Activated naive CD4-positive, alpha-beta T cell treated with Interleukin-2 at 50 U/mL for 16 hours (primary cell): Measurements from ENCODE around the gene PLCB4.
"Not testable (repeated sequence)": the region's sequence is repeated elsewhere in the genome, so short reads cannot be mapped to it uniquely, and the experiment has no call there.

ENCODE experiments used
- DNase-seq: peaks from one replicate; pipeline ENCODE4 v3.0.0-alpha.2; 2020

Gene PLCB4

GRCh38 chr20:9068841-9069663, at the start of gene PLCB4:
Gene PLCB4 (plus strand): TSS chr20:9069087. CDS start chr20:9307815, 238,728 bp downstream.
- DNase-seq: no peak

GRCh38 chr20:9019833-9020232, 49.1 kb upstream of the PLCB4 start:
- DNase-seq: no peak

DNA sequence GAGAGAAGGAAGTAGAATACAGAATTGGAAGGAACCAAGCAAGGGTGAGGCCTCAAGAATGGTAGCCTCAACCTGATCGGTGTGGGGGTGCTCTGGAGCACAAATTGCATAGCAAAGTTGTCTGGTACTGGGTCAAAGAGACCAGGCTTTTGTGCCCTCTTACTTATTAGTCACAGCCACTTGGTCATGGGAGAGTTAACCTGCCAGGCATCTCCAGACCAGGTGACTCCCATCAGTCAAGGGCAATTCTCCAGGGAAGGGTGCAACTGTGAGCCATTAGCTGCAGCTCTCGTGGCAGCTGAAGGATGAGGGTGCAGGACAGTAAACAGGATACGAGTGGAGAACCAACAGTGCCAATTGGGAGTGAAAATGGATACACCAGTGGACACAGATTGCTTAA, 47.7 kb upstream of the PLCB4 start:
- DNase-seq: no peak

- DNase-seq: no peak
These were observed 47.2 kb upstream of the PLCB4 start for GRCh38 chr20:9021699-9022098.

DNA sequence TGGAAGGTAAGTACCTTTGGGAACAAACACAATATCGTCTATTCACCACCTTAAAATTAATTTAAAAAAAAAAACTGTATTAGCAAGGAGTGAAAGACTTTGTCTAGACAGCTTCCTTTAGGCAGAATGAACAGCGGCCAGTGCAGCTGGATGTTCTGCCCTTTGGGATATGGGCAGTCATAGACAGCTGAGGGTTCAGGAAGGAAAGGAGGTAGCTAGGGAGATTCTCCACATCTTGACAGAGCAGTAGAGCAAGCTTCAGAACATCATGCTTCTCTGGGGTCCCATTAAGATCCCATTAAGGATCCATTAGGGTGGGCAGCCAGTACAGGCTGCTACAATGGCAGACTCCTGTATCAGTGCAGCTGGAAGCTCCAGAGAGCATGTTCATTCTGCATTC, 46.5 kb upstream of the PLCB4 start:
- no peak for DNase-seq

DNA sequence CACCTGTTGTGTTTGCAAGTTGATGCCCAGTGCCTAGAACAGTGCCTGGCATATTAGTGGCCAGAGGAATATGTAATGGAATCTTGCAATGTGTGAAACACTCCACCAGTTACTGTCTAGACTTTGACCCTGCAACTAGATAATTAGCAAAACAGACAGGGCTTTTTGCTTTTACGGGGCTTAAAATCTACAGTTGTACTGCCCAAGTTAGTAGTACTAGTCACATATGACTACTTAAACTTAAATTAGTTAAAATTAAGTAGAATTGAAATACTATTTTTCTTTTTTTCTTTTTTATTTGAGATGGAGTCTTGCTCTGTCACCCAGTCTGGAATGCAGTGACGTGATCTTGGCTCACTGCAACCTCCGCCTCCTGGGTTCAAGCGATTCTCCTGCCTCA, 44.3 kb upstream of the PLCB4 start:
- no peak for DNase-seq

GRCh38 chr20:9025011-9025410, 43.9 kb upstream of the PLCB4 start:
- no peak for DNase-seq

DNA sequence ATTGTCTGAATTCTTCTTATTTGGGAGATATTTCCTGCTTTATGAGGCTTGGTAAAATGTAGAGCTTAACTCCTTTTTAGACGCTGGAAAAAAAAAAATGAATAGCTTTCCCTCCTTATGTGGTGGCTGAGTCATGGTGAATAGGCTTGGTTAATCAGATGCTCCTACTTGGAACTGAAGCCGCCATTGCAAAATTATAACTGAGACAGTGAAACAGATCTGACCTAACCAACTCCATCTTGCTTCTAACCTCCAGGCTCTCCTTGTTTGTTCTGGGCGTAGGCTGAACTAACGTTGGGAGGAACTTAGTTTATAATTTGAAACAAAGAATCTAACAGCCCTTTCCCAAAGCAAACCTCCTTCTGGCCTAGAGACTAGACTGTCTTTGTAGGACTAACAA, 43.2 kb upstream of the PLCB4 start:
- DNase-seq: no peak

DNA sequence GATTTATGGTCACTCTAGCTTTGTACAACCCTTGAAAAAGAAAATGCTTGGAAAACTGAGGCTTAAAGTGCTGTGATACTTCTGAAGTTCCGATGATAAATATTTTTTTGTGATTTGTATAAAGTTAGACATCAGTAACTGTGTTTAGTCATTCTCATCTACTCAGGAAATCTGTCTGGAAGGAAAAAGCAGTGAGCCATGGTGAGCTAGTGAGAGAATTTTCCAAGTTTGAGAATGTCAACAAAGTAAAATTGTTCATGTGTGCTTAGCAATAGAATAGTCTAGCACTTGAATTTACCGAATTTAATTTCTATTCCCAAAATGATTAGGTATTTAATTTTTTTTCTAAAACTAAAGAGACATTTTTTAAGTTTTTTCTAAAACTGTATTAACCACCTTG, 41.3 kb upstream of the PLCB4 start:
- no peak for DNase-seq

GRCh38 chr20:9028419-9028818, 40.5 kb upstream of the PLCB4 start:
- DNase-seq: no peak

GRCh38 chr20:9031991-9032390, 36.9 kb upstream of the PLCB4 start:
- DNase-seq: no peak

- no peak for DNase-seq
These were observed 36.1 kb upstream of the PLCB4 start for GRCh38 chr20:9032758-9033157.

DNA sequence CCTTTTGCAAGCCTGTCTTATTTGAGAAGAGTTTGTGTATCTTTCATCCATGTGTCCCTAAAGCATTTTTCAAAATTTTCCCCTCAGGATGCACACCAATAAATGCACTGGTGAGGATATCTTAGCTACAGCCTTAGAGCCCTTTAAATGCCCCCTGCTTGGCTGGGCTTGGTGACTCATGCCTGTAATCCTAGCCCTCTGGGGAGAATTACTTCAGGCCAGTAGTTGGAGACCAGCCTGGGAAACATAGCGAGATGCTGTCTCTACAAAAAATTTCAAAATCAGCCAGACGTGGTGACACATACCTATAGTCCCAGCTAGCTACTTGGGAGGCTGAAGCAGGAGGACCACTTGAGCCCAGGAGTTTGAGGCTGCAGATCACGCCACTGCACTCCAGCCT, 33.8 kb upstream of the PLCB4 start:
- DNase-seq: no peak

- no peak for DNase-seq
These were observed 32.3 kb upstream of the PLCB4 start for GRCh38 chr20:9036593-9036992.

GRCh38 chr20:9038791-9039535, 29.9 kb upstream of the PLCB4 start:
- DNase-seq: no peak

DNA sequence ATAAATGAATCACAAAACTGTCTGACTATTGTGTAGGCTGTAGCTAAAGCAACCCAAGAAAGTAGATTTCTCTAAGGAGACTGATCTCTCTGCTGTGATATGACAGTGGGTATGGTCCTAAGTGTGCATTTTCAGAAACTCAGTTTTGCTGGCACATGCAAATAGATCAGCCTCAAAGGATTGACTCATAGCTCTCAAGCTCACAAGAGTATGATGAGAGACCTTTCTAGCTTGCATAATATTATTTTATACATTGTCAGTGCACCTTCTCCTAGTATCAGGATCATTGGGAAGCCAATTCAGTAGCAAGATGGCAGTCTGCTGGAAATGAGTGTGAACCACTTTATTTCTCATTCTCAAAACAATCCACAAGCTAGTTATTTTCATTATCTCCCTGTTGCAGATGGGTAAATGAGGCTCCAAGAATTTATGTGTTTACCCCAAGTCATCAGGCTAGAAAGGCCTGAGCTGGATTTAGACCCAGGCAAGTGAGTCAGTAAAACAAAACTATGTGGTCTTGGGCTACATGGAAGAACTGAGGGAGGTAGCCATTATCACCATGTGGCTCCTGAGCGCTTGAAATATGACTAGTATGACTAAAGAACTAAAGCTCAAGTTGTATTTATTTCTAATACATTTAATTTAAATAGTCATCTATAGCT, 27.9 kb upstream of the PLCB4 start:
- no peak for DNase-seq

DNA sequence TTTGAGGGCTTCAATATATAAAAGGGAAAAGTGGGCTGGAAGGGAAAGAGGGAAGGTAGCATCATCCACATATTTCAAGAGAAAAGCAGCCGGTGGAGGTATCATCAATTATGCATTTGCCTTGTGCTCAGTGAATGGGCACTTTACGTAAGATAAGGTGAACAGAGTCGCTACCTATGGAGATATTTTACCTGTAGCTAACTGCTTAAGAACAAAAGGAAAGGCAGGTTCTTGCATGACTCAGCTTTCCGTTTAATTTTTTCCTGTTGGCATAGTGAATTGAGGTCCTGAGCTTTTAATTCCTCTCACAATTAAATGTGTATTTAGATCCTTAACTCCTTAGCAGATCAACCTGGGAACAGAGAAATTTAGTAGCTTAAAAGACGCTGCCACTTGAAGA, 25.5 kb upstream of the PLCB4 start:
- no peak for DNase-seq

DNA sequence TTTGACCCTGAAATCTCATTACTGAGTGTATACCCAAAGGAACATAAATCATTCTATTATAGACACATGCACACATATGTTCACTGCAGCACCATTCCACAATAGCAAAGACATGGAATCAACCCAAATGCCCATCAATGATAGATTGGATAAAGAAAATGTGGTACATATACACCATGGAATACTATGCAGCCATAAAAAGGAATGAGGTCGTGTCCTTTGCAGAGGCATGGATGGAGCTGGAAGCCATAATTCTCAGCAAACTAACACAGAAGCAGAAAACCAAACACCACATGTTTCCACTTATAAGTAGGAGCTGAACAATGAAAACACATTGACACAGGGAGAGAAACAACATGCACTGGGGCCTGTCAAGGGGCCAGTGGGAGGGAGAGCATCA, 21.0 kb upstream of the PLCB4 start:
- not testable (repeated sequence) for DNase-seq

GRCh38 chr20:9051508-9051907, 17.4 kb upstream of the PLCB4 start:
- DNase-seq: no peak

DNA sequence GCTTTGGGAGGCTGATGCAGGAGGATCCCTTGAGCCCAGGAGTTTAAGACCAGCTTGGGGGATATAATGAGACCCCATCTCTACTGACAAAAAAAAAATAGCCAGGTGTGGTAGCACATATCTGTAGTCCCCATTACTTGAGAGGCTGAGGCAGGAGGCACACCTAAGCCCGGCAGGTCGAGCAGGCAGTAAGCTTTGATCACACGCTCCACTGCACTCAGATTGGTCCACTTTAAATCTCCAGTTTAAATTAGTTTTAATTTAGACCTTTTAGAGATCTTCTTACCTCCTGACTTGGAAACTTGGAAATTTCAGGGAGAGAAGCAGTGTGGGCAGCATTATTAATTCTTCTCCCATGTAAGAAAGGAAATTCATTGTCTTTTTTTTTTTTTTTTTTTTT, 16.8 kb upstream of the PLCB4 start:
- no peak for DNase-seq

DNA sequence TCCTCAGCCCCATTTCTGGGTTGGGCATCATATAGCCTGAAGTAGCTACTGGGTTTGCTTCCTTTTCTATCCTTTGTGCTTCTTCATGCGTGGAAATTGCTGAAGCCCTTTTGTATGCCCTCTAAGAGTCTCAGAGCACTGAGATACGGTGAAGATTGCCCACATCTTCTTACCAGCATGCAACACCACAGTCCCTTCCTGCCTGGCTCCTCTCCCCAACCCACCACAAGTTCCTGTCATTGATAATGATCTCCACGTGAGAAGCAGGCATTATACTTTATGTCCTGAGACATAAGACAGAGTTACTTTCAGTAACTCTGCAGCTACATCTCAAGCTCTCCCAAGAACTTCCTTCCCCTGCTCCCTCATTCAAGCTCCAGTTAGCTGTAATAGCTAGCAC, 15.8 kb upstream of the PLCB4 start:
- no peak for DNase-seq

DNA sequence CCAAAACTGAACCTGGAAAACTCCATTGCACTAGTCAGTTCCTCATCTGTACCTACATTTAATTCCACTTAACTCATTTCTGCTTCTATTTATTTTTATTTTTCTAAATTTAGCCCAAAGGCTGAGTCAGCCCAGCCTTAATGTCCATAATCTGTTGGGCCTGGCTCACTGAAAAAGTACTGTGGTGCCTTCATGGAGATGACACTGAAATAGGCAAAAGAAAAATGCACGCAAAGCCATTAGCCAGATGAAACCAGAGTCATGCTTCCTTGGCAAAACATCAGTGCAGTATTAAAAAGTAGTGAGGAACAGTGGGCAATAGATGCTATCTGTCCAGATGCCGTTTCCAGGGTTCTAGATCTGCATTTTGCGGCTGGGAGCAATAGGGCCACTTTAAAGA, 14.7 kb upstream of the PLCB4 start:
- DNase-seq: no peak

- DNase-seq: no peak
These were observed 9.0 kb upstream of the PLCB4 start for GRCh38 chr20:9059931-9060330.

DNA sequence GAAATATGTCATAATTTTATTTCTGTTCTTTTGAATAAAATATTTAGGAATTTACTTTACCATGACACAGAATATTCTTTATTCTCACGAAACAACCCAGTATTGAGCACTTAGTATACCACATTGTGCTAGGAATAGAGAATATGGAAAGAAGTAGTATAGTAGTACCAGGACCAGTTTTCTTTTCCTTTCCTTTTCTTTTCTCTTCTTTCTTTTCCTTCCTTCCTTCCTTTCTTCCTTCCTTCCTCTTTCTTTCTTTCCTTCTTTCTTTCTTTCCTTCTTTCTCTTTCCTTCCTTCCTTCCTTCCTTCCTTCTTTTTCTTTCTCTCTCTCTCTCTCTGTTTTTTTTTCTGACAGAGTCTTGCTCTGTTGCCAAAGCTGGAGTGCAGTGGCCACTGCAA, 7.5 kb upstream of the PLCB4 start:
- no peak for DNase-seq
